IMR-90 (cell line): ENCODE data around the gene AFTPH.

ENCODE experiments used
- CEBPB ChIP-seq: IDR thresholded peaks from 2 replicates; pipeline ENCODE4 v1.6.1; 2012; ENCODE audit warnings: low read depth, low read length, improper control_type of control experiment
- CHD1 ChIP-seq: IDR thresholded peaks from 2 replicates; pipeline ENCODE4 v1.6.1; 2012; ENCODE audit warnings: low read depth, low read length, improper control_type of control experiment
- ELK1 ChIP-seq: fragments of 150-350 bp; IDR thresholded peaks from 2 replicates; pipeline ENCODE4 v1.6.1; 2016; ENCODE audit warnings: low read depth, mild to moderate bottlenecking, low read length, moderate library complexity, borderline replicate concordance
- MAFK ChIP-seq: IDR thresholded peaks from 2 replicates; pipeline ENCODE4 v1.6.1; 2012; ENCODE audit warnings: low read depth, low read length, improper control_type of control experiment
- MXI1 ChIP-seq: IDR thresholded peaks from 2 replicates; pipeline ENCODE4 v1.6.1; 2012; ENCODE audit warnings: low read depth, mild to moderate bottlenecking, low read length, moderate library complexity, borderline replicate concordance
- NFE2L2 ChIP-seq: fragments of 150-350 bp; IDR thresholded peaks from 2 replicates; pipeline ENCODE4 v1.6.1; 2016; ENCODE audit warnings: low read depth, mild to moderate bottlenecking, low read length
- POLR2A ChIP-seq: IDR thresholded peaks from 2 replicates; pipeline ENCODE4 v1.6.1; 2012; ENCODE audit warnings: mild to moderate bottlenecking, low read depth, low read length
- RAD21 ChIP-seq: IDR thresholded peaks from 2 replicates; pipeline ENCODE4 v1.6.1; 2012; ENCODE audit warnings: low read length, improper control_type of control experiment
- RCOR1 ChIP-seq: IDR thresholded peaks from 2 replicates; pipeline ENCODE4 v1.6.1; 2012; ENCODE audit warnings: mild to moderate bottlenecking, low read length, improper control_type of control experiment; ENCODE audit not compliant: insufficient replicate concordance
- RFX5 ChIP-seq: IDR thresholded peaks from 2 replicates; pipeline ENCODE4 v1.8.0; 2012; ENCODE audit warnings: low read depth, mild to moderate bottlenecking, low read length, moderate library complexity
- SMC3 ChIP-seq: fragments of 150-350 bp; IDR thresholded peaks from 2 replicates; pipeline ENCODE4 v1.6.1; 2016; ENCODE audit warnings: low read depth, mild to moderate bottlenecking, antibody characterized with exemption, low read length, moderate library complexity
- USF2 ChIP-seq: fragments of 150-350 bp; IDR thresholded peaks from 2 replicates; pipeline ENCODE4 v1.6.1; 2017; ENCODE audit warnings: mild to moderate bottlenecking, antibody characterized with exemption, low read length, low read depth
- TF ChIP-seq, protein P1 (sequence below): conservative IDR thresholded peaks from 2 replicates; pipeline ENCODE4 v1.5.1; 2012; ENCODE audit warnings: mild to moderate bottlenecking, low read depth, low read length, improper control_type of control experiment

GRCh38 chr2:64477979-64478378 lies 46.1 kb upstream of the AFTPH start:
- TF ChIP-seq SMC3 = no peak
- TF ChIP-seq, protein P1, sequence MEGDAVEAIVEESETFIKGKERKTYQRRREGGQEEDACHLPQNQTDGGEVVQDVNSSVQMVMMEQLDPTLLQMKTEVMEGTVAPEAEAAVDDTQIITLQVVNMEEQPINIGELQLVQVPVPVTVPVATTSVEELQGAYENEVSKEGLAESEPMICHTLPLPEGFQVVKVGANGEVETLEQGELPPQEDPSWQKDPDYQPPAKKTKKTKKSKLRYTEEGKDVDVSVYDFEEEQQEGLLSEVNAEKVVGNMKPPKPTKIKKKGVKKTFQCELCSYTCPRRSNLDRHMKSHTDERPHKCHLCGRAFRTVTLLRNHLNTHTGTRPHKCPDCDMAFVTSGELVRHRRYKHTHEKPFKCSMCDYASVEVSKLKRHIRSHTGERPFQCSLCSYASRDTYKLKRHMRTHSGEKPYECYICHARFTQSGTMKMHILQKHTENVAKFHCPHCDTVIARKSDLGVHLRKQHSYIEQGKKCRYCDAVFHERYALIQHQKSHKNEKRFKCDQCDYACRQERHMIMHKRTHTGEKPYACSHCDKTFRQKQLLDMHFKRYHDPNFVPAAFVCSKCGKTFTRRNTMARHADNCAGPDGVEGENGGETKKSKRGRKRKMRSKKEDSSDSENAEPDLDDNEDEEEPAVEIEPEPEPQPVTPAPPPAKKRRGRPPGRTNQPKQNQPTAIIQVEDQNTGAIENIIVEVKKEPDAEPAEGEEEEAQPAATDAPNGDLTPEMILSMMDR = no peak
- TF ChIP-seq POLR2A = no peak
- no peak for TF ChIP-seq MAFK
- no peak for TF ChIP-seq CHD1
- no peak for TF ChIP-seq ELK1
- TF ChIP-seq MXI1 = no peak
- TF ChIP-seq RAD21 = no peak
- no peak for TF ChIP-seq USF2
- no peak for TF ChIP-seq NFE2L2
- TF ChIP-seq CEBPB = no peak
- TF ChIP-seq RFX5 = no peak
- TF ChIP-seq RCOR1 = no peak
